Loucy (cell line): Measurements from ENCODE around the gene GAB1.

ENCODE experiments used
- H2AFZ ChIP-seq: fragments of 200-600 bp; sonication (generic); 2 replicates; pipeline ENCODE4 v1.6.0; 2016; ENCODE audit warnings: antibody characterized with exemption, mild to moderate bottlenecking, low read length, moderate library complexity
- H3F3A ChIP-seq: fragments of 200-600 bp; 2 replicates; pipeline ENCODE4 v1.6.0; 2016; ENCODE audit warnings: antibody characterized with exemption, low read depth, mild to moderate bottlenecking
- H3K27me3 ChIP-seq: fragments of 200-600 bp; sonication (generic); 2 replicates; pipeline ENCODE4 v1.6.1; 2014; ENCODE audit warnings: low read length, mild to moderate bottlenecking; ENCODE audit not compliant: insufficient read depth, poor library complexity, severe bottlenecking
- H3K36me3 ChIP-seq: fragments of 200-600 bp; sonication (generic); 2 replicates; pipeline ENCODE4 v1.6.1; 2016; ENCODE audit warnings: low read length; ENCODE audit not compliant: insufficient read depth
- H3K4me1 ChIP-seq: fragments of 200-600 bp; sonication (generic); 2 replicates; pipeline ENCODE4 v1.5.1; 2014; ENCODE audit warnings: low read length, mild to moderate bottlenecking; ENCODE audit not compliant: insufficient read depth, poor library complexity, severe bottlenecking
- H3K4me2 ChIP-seq: fragments of 200-600 bp; sonication (generic); 2 replicates; pipeline ENCODE4 v1.6.0; 2014; ENCODE audit warnings: antibody characterized with exemption, low read length, low read depth, mild to moderate bottlenecking; ENCODE audit not compliant: poor library complexity, severe bottlenecking
- H3K4me3 ChIP-seq: fragments of 200-600 bp; sonication (generic); 2 replicates; pipeline ENCODE4 v1.5.1; 2014; ENCODE audit warnings: low read length, mild to moderate bottlenecking, mixed read lengths; ENCODE audit not compliant: poor library complexity, severe bottlenecking
- H3K79me2 ChIP-seq: fragments of 200-600 bp; sonication (generic); 2 replicates; pipeline ENCODE4 v1.6.1; 2014; ENCODE audit warnings: low read length; ENCODE audit not compliant: insufficient read depth
- H3K9ac ChIP-seq: fragments of 200-600 bp; sonication (generic); 2 replicates; pipeline ENCODE4 v1.6.0; 2014; ENCODE audit warnings: mild to moderate bottlenecking, low read depth, low read length, moderate library complexity; ENCODE audit not compliant: poor library complexity, severe bottlenecking
- H3K9me2 ChIP-seq: fragments of 200-600 bp; sonication (generic); replicated peaks from 2 replicates; pipeline ENCODE4 v1.6.1; 2016; ENCODE audit warnings: low read depth, low read length, mixed read lengths
- H3K9me3 ChIP-seq: fragments of 200-600 bp; sonication (generic); 2 replicates; pipeline ENCODE4 v1.6.1; 2014; ENCODE audit warnings: mild to moderate bottlenecking, antibody characterized with exemption, low read length, low read depth; ENCODE audit not compliant: insufficient read depth
- H4K20me1 ChIP-seq: fragments of 200-600 bp; sonication (generic); 2 replicates; pipeline ENCODE4 v1.6.0; 2014; ENCODE audit warnings: antibody characterized with exemption, low read length, mild to moderate bottlenecking; ENCODE audit not compliant: insufficient read depth, poor library complexity, severe bottlenecking
- EZH2phosphoT487 ChIP-seq: fragments of 200-600 bp; IDR thresholded peaks from 2 replicates; pipeline ENCODE4 v1.6.1; 2018; ENCODE audit warnings: antibody characterized with exemption, mild to moderate bottlenecking, moderate library complexity, borderline replicate concordance
- TF ChIP-seq, protein P1 (sequence below): fragments of 200-600 bp; sonication (generic); conservative IDR thresholded peaks from 2 replicates; pipeline ENCODE4 v1.5.1; 2014; ENCODE audit warnings: mild to moderate bottlenecking, antibody characterized with exemption, low read length

GAB1 gene

DNA sequence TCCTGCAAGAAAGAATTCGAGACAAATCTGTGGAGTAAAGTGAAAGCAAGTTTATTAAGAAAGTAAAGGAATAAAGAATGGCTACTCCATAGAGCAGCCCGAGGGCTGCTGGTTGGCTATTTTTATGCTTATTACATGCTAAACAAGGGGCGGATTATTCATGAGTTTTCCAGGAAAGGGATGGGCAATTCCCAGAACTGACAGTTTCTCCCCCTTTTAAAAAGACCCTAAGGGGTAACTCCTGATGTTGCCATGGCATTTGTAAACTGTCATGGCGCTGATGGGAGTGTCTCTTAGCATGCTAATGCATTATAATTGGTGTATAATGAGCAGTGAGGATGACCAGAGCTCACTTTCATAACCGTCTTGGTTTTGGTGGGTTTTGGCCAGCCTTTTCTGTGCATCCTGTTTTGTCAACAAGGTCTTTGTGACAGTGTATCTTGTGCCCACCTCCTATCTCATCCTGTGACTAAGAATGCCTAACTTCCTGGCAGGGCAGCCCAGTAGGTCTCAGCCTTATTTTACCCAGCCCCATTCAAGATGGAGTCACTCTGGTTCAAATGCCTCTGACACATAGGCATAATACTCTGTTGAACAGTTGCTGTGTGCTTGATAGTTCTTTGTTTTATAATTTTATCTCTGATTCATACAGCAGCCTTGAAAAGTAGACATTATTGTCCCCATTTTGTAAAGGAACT is 25.8 kb downstream of the GAB1 start:
- H3K4me2 ChIP-seq: no peak overlapping the region
- H2AFZ ChIP-seq: no peak overlapping the region
- peaks cover 12% of the 10 kb centered on the region; the same call in 1 of the 2 replicates for H3F3A ChIP-seq
- no peaks in the 10 kb centered on the region for H4K20me1 ChIP-seq
- no peaks in the 10 kb centered on the region for H3K27me3 ChIP-seq
- H3K4me1 ChIP-seq: peaks cover 65% of the 10 kb centered on the region
- H3K9me2 ChIP-seq: no peaks in the 10 kb centered on the region
- H3K9ac ChIP-seq: no peak overlapping the region
- peaks cover 78% of the 10 kb centered on the region for H3K79me2 ChIP-seq
- H3K36me3 ChIP-seq: no peaks in the 10 kb centered on the region
- no peaks in the 10 kb centered on the region for H3K9me3 ChIP-seq
- TF ChIP-seq, protein P1, sequence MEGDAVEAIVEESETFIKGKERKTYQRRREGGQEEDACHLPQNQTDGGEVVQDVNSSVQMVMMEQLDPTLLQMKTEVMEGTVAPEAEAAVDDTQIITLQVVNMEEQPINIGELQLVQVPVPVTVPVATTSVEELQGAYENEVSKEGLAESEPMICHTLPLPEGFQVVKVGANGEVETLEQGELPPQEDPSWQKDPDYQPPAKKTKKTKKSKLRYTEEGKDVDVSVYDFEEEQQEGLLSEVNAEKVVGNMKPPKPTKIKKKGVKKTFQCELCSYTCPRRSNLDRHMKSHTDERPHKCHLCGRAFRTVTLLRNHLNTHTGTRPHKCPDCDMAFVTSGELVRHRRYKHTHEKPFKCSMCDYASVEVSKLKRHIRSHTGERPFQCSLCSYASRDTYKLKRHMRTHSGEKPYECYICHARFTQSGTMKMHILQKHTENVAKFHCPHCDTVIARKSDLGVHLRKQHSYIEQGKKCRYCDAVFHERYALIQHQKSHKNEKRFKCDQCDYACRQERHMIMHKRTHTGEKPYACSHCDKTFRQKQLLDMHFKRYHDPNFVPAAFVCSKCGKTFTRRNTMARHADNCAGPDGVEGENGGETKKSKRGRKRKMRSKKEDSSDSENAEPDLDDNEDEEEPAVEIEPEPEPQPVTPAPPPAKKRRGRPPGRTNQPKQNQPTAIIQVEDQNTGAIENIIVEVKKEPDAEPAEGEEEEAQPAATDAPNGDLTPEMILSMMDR: no peak
- TF ChIP-seq EZH2phosphoT487: no peak
- no peak overlapping the region for H3K4me3 ChIP-seq

DNA sequence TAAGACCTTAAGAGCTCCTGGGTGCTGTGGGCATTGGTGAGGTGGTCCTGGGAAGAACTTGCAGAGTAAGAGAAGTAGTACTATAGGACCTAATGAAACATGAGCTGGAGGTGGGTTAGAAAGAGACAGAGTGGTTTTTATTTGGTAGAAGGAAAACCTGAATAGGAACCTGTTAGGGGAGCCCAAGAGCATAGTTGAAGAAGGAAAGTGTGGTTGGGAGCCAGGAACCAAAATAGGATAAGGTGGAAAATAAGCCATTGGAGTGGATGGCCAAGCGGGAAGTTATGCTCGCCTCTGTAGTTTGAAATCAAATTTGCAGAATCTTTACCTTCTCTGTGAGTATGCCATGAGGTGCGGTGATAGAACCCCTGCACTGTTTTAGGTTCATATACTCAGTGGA is 26.7 kb downstream of the GAB1 start:
- Histone ChIP-seq H3K4me3 (no peak overlapping the region), H3K36me3 (no peaks in the 10 kb centered on the region), H3K9me3 (no peaks in the 10 kb centered on the region), H2AFZ (no peak overlapping the region), H3K4me2 (no peak overlapping the region), H3K9me2 (no peaks in the 10 kb centered on the region), H3F3A (peaks cover 12% of the 10 kb centered on the region; the same call in 1 of the 2 replicates), H3K9ac (no peak overlapping the region), H4K20me1 (no peaks in the 10 kb centered on the region), H3K27me3 (no peaks in the 10 kb centered on the region), H3K79me2 (peaks cover 80% of the 10 kb centered on the region), H3K4me1 (peaks cover 58% of the 10 kb centered on the region)
- no peak for TF ChIP-seq EZH2phosphoT487
- TF ChIP-seq, protein P1: no peak

DNA sequence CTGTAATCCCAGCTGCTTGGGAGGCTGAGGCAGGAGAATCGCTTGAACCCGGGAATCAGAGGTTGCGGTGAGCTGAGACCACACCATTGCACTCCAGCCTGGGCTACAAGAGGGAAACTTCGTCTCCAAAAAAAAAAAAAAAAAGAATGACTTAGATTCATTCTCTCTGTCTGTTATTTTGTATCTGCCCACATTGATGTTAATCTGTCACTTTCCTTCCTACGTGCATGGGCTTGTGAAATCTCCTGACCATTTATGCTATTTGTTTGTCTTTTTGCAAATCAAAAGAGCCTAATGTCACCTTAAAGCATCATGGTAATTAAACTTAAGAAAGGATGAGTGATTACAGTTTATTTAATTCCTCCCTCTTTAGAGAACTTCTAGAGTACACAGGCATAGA is 27.4 kb downstream of the GAB1 start:
- no peaks in the 10 kb centered on the region for H3K27me3 ChIP-seq
- no peaks in the 10 kb centered on the region for H3K9me3 ChIP-seq
- no peaks in the 10 kb centered on the region for H3K9me2 ChIP-seq
- H3K79me2 ChIP-seq: peaks cover 81% of the 10 kb centered on the region
- H3K36me3 ChIP-seq: no peaks in the 10 kb centered on the region
- H3K4me2 ChIP-seq: no peak overlapping the region
- H2AFZ ChIP-seq: no peak overlapping the region
- peaks cover 52% of the 10 kb centered on the region for H3K4me1 ChIP-seq
- no peak overlapping the region for H3K4me3 ChIP-seq
- H3F3A ChIP-seq: peaks cover 7% of the 10 kb centered on the region; the same call in 1 of the 2 replicates
- TF ChIP-seq EZH2phosphoT487: no peak
- TF ChIP-seq, protein P1: no peak
- H3K9ac ChIP-seq: no peak overlapping the region
- no peaks in the 10 kb centered on the region for H4K20me1 ChIP-seq
